Spleen (tissue), 7 donors: ENCODE measurements around the gene AHSP.

Experiments
- POLR2A ChIP-seq, 3 donors: fragments of 450-650 bp; IDR thresholded peaks; one replicate each; pipeline ENCODE4 v1.5.1; 2017; ENCODE audit warnings: antibody characterized with exemption in 3 of 3, mild to moderate bottlenecking in 1 of 3
- TF ChIP-seq, protein P1 (sequence below), 11 experiments: fragments of 200-600 bp in 7 of 11; fragments of 450-650 bp in 4 of 11; sonication (generic) in 4 of 11; IDR thresholded peaks in 8 of 11; conservative IDR thresholded peaks in 3 of 11; 1 replicate in 7 of 11; 2 replicates in 4 of 11; pipeline versions ENCODE4 v1.4.0 to v1.8.0; 2016 to 2021; ENCODE audit warnings: antibody characterized with exemption in 11 of 11, inconsistent platforms in 4 of 11, mild to moderate bottlenecking in 1 of 11
- donor health status: DM: no; HTN: no; CAD: no; lungs with moderate emphysema.
- donor health status: DM: no; HTN: no; CAD: no.
- donor health status: DM: no; HTN: no; CAD: no.

DNA sequence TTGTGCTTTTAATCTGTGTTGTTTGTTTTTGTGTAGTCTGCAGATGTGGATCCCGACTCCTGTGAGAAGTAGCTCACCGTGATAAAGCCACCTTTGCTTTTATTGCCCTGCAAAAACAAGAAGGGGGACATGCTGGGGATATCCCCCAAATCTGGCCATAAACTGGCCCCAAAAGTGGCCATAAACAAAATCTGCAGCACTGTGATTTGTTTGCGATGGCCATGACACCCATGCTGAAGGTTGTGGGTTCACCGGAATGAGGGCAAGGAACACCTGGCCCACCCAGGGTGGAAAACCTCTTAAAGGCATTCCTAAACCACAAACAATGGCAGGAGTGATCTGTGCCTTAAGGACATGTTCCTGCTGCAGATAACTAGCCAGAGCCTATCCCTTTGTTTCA lies 15.1 kb downstream of the AHSP start:
- TF ChIP-seq, protein P1, sequence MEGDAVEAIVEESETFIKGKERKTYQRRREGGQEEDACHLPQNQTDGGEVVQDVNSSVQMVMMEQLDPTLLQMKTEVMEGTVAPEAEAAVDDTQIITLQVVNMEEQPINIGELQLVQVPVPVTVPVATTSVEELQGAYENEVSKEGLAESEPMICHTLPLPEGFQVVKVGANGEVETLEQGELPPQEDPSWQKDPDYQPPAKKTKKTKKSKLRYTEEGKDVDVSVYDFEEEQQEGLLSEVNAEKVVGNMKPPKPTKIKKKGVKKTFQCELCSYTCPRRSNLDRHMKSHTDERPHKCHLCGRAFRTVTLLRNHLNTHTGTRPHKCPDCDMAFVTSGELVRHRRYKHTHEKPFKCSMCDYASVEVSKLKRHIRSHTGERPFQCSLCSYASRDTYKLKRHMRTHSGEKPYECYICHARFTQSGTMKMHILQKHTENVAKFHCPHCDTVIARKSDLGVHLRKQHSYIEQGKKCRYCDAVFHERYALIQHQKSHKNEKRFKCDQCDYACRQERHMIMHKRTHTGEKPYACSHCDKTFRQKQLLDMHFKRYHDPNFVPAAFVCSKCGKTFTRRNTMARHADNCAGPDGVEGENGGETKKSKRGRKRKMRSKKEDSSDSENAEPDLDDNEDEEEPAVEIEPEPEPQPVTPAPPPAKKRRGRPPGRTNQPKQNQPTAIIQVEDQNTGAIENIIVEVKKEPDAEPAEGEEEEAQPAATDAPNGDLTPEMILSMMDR (IDR thresholded peaks at IDR 0.05 in 8 of 11, conservative IDR thresholded peaks at IDR 0.05 in 3 of 11) = no peak
- TF ChIP-seq POLR2A (IDR thresholded peaks at IDR 0.05) = no peak
